ENCODE measurements around the gene SHISA9.

The SHISA9 gene

GRCh38 chr16:13242201-13242600 is 340.8 kb downstream of the SHISA9 start:
- H3K4ac ChIP-seq (ENCODE audit: low read depth, low read length): no peak overlapping the region
- no peak overlapping the region for H3K14ac ChIP-seq (ENCODE audit: low read length)
- no peak overlapping the region for H3K4me2 ChIP-seq (ENCODE audit: low read length)
- WGBS (ENCODE audit: extremely low coverage, insufficient coverage, insufficient read length): no CpG with 5 or more reads among the region's 3 CpGs
- no peak overlapping the region for H2BK5ac ChIP-seq (ENCODE audit: low read depth, low read length, poor library complexity)
- no peak overlapping the region for H3K18ac ChIP-seq (ENCODE audit: low read length)
- no peak overlapping the region for H2BK12ac ChIP-seq (ENCODE audit: low read length)
- H2BK120ac ChIP-seq (ENCODE audit: insufficient read depth, low read length, poor library complexity): no peak overlapping the region
- H3K79me1 ChIP-seq (ENCODE audit: low read length): no peaks in the 10 kb centered on the region
- H2AFZ ChIP-seq (ENCODE audit: insufficient read depth, low read length, poor library complexity): no peak overlapping the region
- H3K36me3 ChIP-seq (ENCODE audit: control insufficient read depth in 1 of 2, insufficient read depth in 2 of 2, low read length in 2 of 2): no peaks in the 10 kb centered on the region
- no peak overlapping the region for H4K91ac ChIP-seq (ENCODE audit: low read depth, low read length)
- no peak overlapping the region for H2AK5ac ChIP-seq (ENCODE audit: low read length)
- no peak overlapping the region for H4K8ac ChIP-seq (ENCODE audit: low read depth, low read length)
- DNase-seq: no peak
- no peak overlapping the region for H3K4me3 ChIP-seq (ENCODE audit: low read depth, low read length)
- no peak overlapping the region for H3K23ac ChIP-seq (ENCODE audit: low read length)
- H3K9me3 ChIP-seq (ENCODE audit: insufficient read depth, low read depth, low read length): peaks cover 2% of the 10 kb centered on the region
- no peaks in the 10 kb centered on the region for H3K27me3 ChIP-seq (ENCODE audit: insufficient read depth, low read length)
- no peaks in the 10 kb centered on the region for H3K79me2 ChIP-seq (ENCODE audit: control insufficient read depth, insufficient read depth, low read length, poor library complexity)
- no peak overlapping the region for H4K12ac ChIP-seq (ENCODE audit: low read depth, low read length)
- no peaks in the 10 kb centered on the region for H3K4me1 ChIP-seq (ENCODE audit: control insufficient read depth in 1 of 2, insufficient read depth in 2 of 2, low read length in 2 of 2)
- H3K9ac ChIP-seq (ENCODE audit: low read length): no peak overlapping the region
- no peak overlapping the region for H3K27ac ChIP-seq (ENCODE audit: low read depth, low read length)

GRCh38 chr16:13244770-13245169 is 343.4 kb downstream of the SHISA9 start:
- no peaks in the 10 kb centered on the region for H3K4me1 ChIP-seq (ENCODE audit: control insufficient read depth in 1 of 2, insufficient read depth in 2 of 2, low read length in 2 of 2)
- no peak overlapping the region for H2BK5ac ChIP-seq (ENCODE audit: low read depth, low read length, poor library complexity)
- H3K4ac ChIP-seq (ENCODE audit: low read depth, low read length): no peak overlapping the region
- H2BK12ac ChIP-seq (ENCODE audit: low read length): no peak overlapping the region
- no peak overlapping the region for H3K14ac ChIP-seq (ENCODE audit: low read length)
- no peak overlapping the region for H4K12ac ChIP-seq (ENCODE audit: low read depth, low read length)
- no peak overlapping the region for H3K23ac ChIP-seq (ENCODE audit: low read length)
- H2AFZ ChIP-seq (ENCODE audit: insufficient read depth, low read length, poor library complexity): no peak overlapping the region
- H3K18ac ChIP-seq (ENCODE audit: low read length): no peak overlapping the region
- no peak overlapping the region for H4K8ac ChIP-seq (ENCODE audit: low read depth, low read length)
- no peak overlapping the region for H2AK5ac ChIP-seq (ENCODE audit: low read length)
- no peak overlapping the region for H3K4me2 ChIP-seq (ENCODE audit: low read length)
- no peaks in the 10 kb centered on the region for H3K27me3 ChIP-seq (ENCODE audit: insufficient read depth, low read length)
- H3K36me3 ChIP-seq (ENCODE audit: control insufficient read depth in 1 of 2, insufficient read depth in 2 of 2, low read length in 2 of 2): no peaks in the 10 kb centered on the region
- no CpG with 5 or more reads among the region's 5 CpGs for WGBS (ENCODE audit: extremely low coverage, insufficient coverage, insufficient read length)
- no peaks in the 10 kb centered on the region for H3K79me1 ChIP-seq (ENCODE audit: low read length)
- no peak overlapping the region for H2BK120ac ChIP-seq (ENCODE audit: insufficient read depth, low read length, poor library complexity)
- H3K79me2 ChIP-seq (ENCODE audit: control insufficient read depth, insufficient read depth, low read length, poor library complexity): no peaks in the 10 kb centered on the region
- H3K27ac ChIP-seq (ENCODE audit: low read depth, low read length): no peak overlapping the region
- no peak for DNase-seq
- H3K4me3 ChIP-seq (ENCODE audit: low read depth, low read length): no peak overlapping the region
- H3K9me3 ChIP-seq (ENCODE audit: insufficient read depth, low read depth, low read length): peaks cover 2% of the 10 kb centered on the region
- H4K91ac ChIP-seq (ENCODE audit: low read depth, low read length): no peak overlapping the region
- no peak overlapping the region for H3K9ac ChIP-seq (ENCODE audit: low read length)

- no peak overlapping the region for H3K4me3 ChIP-seq (ENCODE audit: low read depth, low read length)
- no peak overlapping the region for H3K27ac ChIP-seq (ENCODE audit: low read depth, low read length)
- H3K23ac ChIP-seq (ENCODE audit: low read length): no peak overlapping the region
- no peak for DNase-seq
- no peak overlapping the region for H4K8ac ChIP-seq (ENCODE audit: low read depth, low read length)
- H3K4me1 ChIP-seq (ENCODE audit: control insufficient read depth in 1 of 2, insufficient read depth in 2 of 2, low read length in 2 of 2): no peaks in the 10 kb centered on the region
- H3K79me2 ChIP-seq (ENCODE audit: control insufficient read depth, insufficient read depth, low read length, poor library complexity): no peaks in the 10 kb centered on the region
- H3K9me3 ChIP-seq (ENCODE audit: insufficient read depth, low read depth, low read length): peaks cover 2% of the 10 kb centered on the region
- H3K18ac ChIP-seq (ENCODE audit: low read length): no peak overlapping the region
- H4K91ac ChIP-seq (ENCODE audit: low read depth, low read length): no peak overlapping the region
- no CpG with 5 or more reads among the region's 6 CpGs for WGBS (ENCODE audit: extremely low coverage, insufficient coverage, insufficient read length)
- no peak overlapping the region for H2BK12ac ChIP-seq (ENCODE audit: low read length)
- H4K12ac ChIP-seq (ENCODE audit: low read depth, low read length): no peak overlapping the region
- no peak overlapping the region for H3K9ac ChIP-seq (ENCODE audit: low read length)
- H3K27me3 ChIP-seq (ENCODE audit: insufficient read depth, low read length): no peaks in the 10 kb centered on the region
- no peaks in the 10 kb centered on the region for H3K36me3 ChIP-seq (ENCODE audit: control insufficient read depth in 1 of 2, insufficient read depth in 2 of 2, low read length in 2 of 2)
- no peak overlapping the region for H3K14ac ChIP-seq (ENCODE audit: low read length)
- H2AK5ac ChIP-seq (ENCODE audit: low read length): no peak overlapping the region
- no peak overlapping the region for H3K4ac ChIP-seq (ENCODE audit: low read depth, low read length)
- no peak overlapping the region for H3K4me2 ChIP-seq (ENCODE audit: low read length)
- no peaks in the 10 kb centered on the region for H3K79me1 ChIP-seq (ENCODE audit: low read length)
- H2BK120ac ChIP-seq (ENCODE audit: insufficient read depth, low read length, poor library complexity): no peak overlapping the region
- H2AFZ ChIP-seq (ENCODE audit: insufficient read depth, low read length, poor library complexity): no peak overlapping the region
- no peak overlapping the region for H2BK5ac ChIP-seq (ENCODE audit: low read depth, low read length, poor library complexity)
Observed at GRCh38 chr16:13245713-13246377, 344.4 kb downstream of the SHISA9 start.

GRCh38 chr16:13254998-13255614 is 353.7 kb downstream of the SHISA9 start:
- no peak overlapping the region for H4K8ac ChIP-seq (ENCODE audit: low read depth, low read length)
- H3K27ac ChIP-seq (ENCODE audit: low read depth, low read length): no peak overlapping the region
- H3K14ac ChIP-seq (ENCODE audit: low read length): no peak overlapping the region
- H4K91ac ChIP-seq (ENCODE audit: low read depth, low read length): no peak overlapping the region
- H3K79me2 ChIP-seq (ENCODE audit: control insufficient read depth, insufficient read depth, low read length, poor library complexity): no peaks in the 10 kb centered on the region
- no peak overlapping the region for H3K23ac ChIP-seq (ENCODE audit: low read length)
- no peak overlapping the region for H2BK12ac ChIP-seq (ENCODE audit: low read length)
- DNase-seq: no peak
- no peak overlapping the region for H2AK5ac ChIP-seq (ENCODE audit: low read length)
- H3K4me2 ChIP-seq (ENCODE audit: low read length): no peak overlapping the region
- H3K18ac ChIP-seq (ENCODE audit: low read length): no peak overlapping the region
- no peak overlapping the region for H3K4ac ChIP-seq (ENCODE audit: low read depth, low read length)
- WGBS (ENCODE audit: extremely low coverage, insufficient coverage, insufficient read length): no CpG with 5 or more reads among the region's 1 CpG
- no peak overlapping the region for H2AFZ ChIP-seq (ENCODE audit: insufficient read depth, low read length, poor library complexity)
- no peak overlapping the region for H2BK5ac ChIP-seq (ENCODE audit: low read depth, low read length, poor library complexity)
- H3K36me3 ChIP-seq (ENCODE audit: control insufficient read depth in 1 of 2, insufficient read depth in 2 of 2, low read length in 2 of 2): no peaks in the 10 kb centered on the region
- no peak overlapping the region for H3K9ac ChIP-seq (ENCODE audit: low read length)
- no peaks in the 10 kb centered on the region for H3K27me3 ChIP-seq (ENCODE audit: insufficient read depth, low read length)
- H3K4me1 ChIP-seq (ENCODE audit: control insufficient read depth in 1 of 2, insufficient read depth in 2 of 2, low read length in 2 of 2): no peaks in the 10 kb centered on the region
- no peak overlapping the region for H2BK120ac ChIP-seq (ENCODE audit: insufficient read depth, low read length, poor library complexity)
- H3K79me1 ChIP-seq (ENCODE audit: low read length): no peaks in the 10 kb centered on the region
- no peak overlapping the region for H3K4me3 ChIP-seq (ENCODE audit: low read depth, low read length)
- H4K12ac ChIP-seq (ENCODE audit: low read depth, low read length): no peak overlapping the region
- peaks cover 2% of the 10 kb centered on the region for H3K9me3 ChIP-seq (ENCODE audit: insufficient read depth, low read depth, low read length)

Data from trophoblast cell (in vitro differentiated cells and primary cell).